Right atrium auricular region (tissue), 2 donors: ENCODE results near the gene ADAR. TPM values are rescaled to one million over a fixed set of nuclear protein-coding genes. Genes with fewer than 3 reads are reported as not detected.

ENCODE experiments used
- DNase-seq: peaks from one replicate; pipeline ENCODE4 v3.0.0-alpha.2; 2019; ENCODE audit warnings: low spot score
- H3K27ac ChIP-seq, 2 donors: fragments of 200-600 bp; sonication (generic); 1 replicate in 1 of 2; 2 replicates in 1 of 2; pipeline ENCODE4 v1.5.1; 2016 to 2019
- H3K27me3 ChIP-seq, 2 donors: fragments of 200-600 bp; sonication (generic); one replicate each; pipeline versions ENCODE4 v1.5.1 to v1.6.0; 2017 to 2019
- H3K36me3 ChIP-seq: fragments of 200-600 bp; sonication (generic); one replicate; pipeline ENCODE4 v1.5.1; 2016
- H3K4me1 ChIP-seq, 2 donors: fragments of 200-600 bp; sonication (generic); one replicate each; pipeline versions ENCODE4 v1.5.1 to v1.6.0; 2017 to 2019
- H3K4me3 ChIP-seq, 2 donors: fragments of 200-600 bp; sonication (generic); 1 replicate in 1 of 2; 2 replicates in 1 of 2; pipeline ENCODE4 v1.5.1; 2017 to 2019; ENCODE audit warnings: mild to moderate bottlenecking in 1 of 2, moderate library complexity in 1 of 2
- H3K9me3 ChIP-seq, 2 donors: fragments of 200-600 bp; sonication (generic); one replicate each; pipeline ENCODE4 v1.5.1; 2019
- CTCF ChIP-seq, 2 donors: fragments of 200-600 bp; sonication (generic); IDR thresholded peaks; one replicate each; pipeline ENCODE4 v1.5.1; 2019; ENCODE audit warnings: antibody characterized with exemption in 2 of 2
- total RNA-seq, 2 donors: library from RNA; depleted of rRNA; stranded (reverse); fragments of >200 nt; gene quantifications; one replicate each; pipeline ENCODE4 v1.1.0, GENCODE V29; 2016

Gene ADAR
- total RNA-seq, 2 donors from 2014 or later, result 39.3 to 51.9 TPM

DNA sequence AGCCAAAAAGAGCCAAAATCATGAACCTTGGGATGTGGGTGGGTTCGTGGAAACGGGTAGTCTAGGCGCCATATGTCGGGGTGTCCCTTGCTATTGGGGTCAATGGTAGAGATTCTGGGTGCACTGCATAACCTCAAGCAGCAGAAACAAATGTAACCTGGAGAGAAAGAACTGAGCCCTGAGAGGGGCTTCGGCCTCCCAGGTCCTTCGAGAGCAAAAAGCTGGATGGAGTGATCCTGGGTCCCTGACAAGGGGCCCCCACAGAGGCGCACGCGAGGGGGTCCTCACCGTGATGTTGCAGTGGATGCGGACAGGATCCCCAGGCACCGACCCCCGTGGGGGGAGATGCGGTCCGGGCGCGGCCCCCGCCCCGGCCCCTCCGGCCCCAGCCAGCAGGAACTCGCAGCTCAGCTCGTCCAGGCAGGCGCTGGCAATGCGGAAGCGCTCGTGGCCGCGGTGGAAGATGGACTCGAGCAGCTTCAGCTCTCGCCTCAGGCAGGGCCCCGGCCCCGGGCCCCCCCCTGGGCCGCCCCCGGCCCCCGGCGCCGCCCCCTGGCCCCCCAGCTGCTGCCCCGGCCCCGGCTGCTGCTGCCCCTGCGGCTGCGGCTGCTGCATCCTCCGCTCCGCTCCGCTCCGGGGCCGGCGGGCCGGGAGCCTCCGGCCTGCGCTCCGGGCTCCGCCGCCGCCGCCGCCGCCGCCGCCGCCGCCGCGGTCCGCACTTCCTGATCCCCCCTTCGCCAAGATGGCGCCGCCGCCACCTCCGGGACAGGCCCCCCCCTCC lies 49.9 kb downstream of the ADAR start, which contains the start of gene UBE2Q1:
UBE2Q1 (minus strand) TSS at position 724 of the 781 bp plus-strand sequence; CDS start at position 615, 109 bp downstream.
- H3K36me3 ChIP-seq, result peaks cover 26% of the 10 kb centered on the region
- H3K27ac ChIP-seq, result peak within 1 kb of the TSS; percentile 94 to 97
- H3K27me3 ChIP-seq, result no peaks in the 10 kb centered on the region
- no peak for TF ChIP-seq CTCF (IDR thresholded peaks at IDR 0.05)
- H3K9me3 ChIP-seq, result no peaks in the 10 kb centered on the region
- DNase-seq, result no peak
- peak within 1 kb of the TSS; percentile 93 to 95 for H3K4me3 ChIP-seq
- H3K4me1 ChIP-seq, result peaks cover 0 to 31% of the 10 kb centered on the region in 2 donors

GRCh38 chr1:154557248-154557938 lies 50.6 kb downstream of the ADAR start:
- Histone ChIP-seq H3K4me1 (peaks cover 0 to 31% of the 10 kb centered on the region in 2 donors), H3K9me3 (no peaks in the 10 kb centered on the region), H3K27ac (peak overlapping the region; percentile 88 to 90), H3K4me3 (peak overlapping the region; percentile 93 to 95), H3K27me3 (no peaks in the 10 kb centered on the region), H3K36me3 (peaks cover 34% of the 10 kb centered on the region)
- no peak for TF ChIP-seq CTCF (IDR thresholded peaks at IDR 0.05)
- DNase-seq, result no peak

DNA sequence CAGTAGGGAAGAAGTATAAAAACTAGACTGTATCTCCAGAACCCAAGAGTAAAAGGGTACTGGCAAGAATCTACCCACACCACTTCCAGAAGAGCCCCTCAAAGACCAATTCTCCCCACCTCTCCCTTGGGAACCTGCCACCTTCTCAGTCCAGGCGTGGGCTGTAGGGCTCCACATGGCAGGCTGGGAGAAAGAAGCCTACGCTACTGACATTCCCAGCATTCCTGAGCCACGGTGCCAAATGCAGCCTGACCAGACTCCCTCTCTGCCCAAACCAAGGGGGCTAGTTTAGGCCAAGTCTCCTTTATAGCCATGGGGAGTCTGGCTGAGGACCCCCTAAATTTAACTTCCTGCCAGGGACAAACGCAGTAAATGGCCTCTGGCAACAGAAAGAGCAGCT lies 51.6 kb downstream of the ADAR start:
- no peak for DNase-seq

DNA sequence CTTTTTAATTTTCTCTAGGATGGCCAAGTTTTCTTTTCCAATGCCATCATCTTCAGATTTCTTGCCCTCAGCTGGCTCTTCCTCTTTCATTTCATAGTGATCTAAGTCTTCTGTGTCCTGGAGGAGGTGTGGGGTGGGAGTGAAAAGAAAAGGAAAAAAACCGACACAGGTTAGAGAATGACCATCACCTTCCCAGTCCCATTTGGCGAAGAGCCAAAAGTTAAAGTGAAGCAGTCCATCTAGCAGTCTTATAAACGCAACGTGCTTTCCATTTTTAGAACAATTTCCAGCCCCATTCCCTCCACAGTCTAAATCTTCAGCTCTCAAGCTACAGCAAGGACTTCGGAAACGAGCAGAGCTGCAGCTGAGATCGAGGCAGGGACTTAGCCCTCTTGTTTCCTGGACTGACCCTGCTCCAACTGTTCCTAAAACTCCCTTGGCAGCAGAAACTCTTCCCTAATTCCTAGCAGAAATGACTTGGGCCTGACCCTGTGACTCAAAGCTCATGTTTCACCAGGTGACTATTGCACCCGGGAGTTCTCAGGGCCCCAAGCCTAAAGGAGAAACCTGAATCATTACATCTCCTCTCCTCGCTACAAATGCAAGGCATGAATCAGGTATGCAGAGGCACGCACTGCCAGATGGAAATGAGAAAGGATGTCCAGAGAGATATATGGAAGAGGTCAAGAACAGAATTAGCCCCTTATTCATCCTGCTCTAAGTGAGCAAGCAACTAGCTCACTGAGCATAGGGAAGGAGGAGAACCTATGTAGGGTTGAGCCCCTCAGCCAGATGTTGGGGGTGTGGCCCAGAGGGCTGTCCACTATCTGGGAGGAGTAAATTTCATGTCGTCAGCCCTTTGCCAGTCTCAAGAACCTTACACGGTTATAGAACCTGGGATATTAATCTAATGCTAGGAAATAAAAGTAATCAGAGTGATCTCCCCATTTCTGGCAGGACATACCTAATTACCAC lies 54.6 kb downstream of the ADAR start:
- H3K9me3 ChIP-seq, result no peaks in the 10 kb centered on the region
- peaks cover 0 to 31% of the 10 kb centered on the region in 2 donors for H3K4me1 ChIP-seq
- peaks cover 66% of the 10 kb centered on the region for H3K36me3 ChIP-seq

More for the DNA sequence above, 51.6 kb downstream of the ADAR start:
- Histone ChIP-seq H3K36me3 (peaks cover 43% of the 10 kb centered on the region), H3K9me3 (no peaks in the 10 kb centered on the region), H3K4me1 (peaks cover 0 to 31% of the 10 kb centered on the region in 2 donors), H3K27ac (peak overlapping the region; percentile 88 to 90), H3K27me3 (no peaks in the 10 kb centered on the region), H3K4me3 (peak overlapping the region in 1 of 2 donors; percentile 95)
- no peak for TF ChIP-seq CTCF (IDR thresholded peaks at IDR 0.05)

More for the DNA sequence above, 54.6 kb downstream of the ADAR start:
- Histone ChIP-seq H3K27ac (no peak overlapping the region), H3K4me3 (no peak overlapping the region), H3K27me3 (no peaks in the 10 kb centered on the region)
- TF ChIP-seq CTCF (IDR thresholded peaks at IDR 0.05), result no peak
- no peak for DNase-seq
